Skeletal muscle satellite cell (primary cell): Measurements from ENCODE around the gene FAM13C.

Source experiments
- H3K27me3 ChIP-seq: 2 replicates; pipeline ENCODE4 v1.7.0; 2013; ENCODE audit warnings: low read length; ENCODE audit not compliant: control insufficient read depth, insufficient read depth
- H3K36me3 ChIP-seq: 2 replicates; pipeline ENCODE4 v1.7.0; 2013; ENCODE audit warnings: mild to moderate bottlenecking, control low read depth, low read length; ENCODE audit not compliant: insufficient read depth
- H3K4me1 ChIP-seq: 2 replicates; pipeline ENCODE4 v1.7.0; 2013; ENCODE audit warnings: low read length; ENCODE audit not compliant: control insufficient read depth, insufficient read depth
- H3K4me2 ChIP-seq: 2 replicates; pipeline ENCODE4 v1.7.0; 2013; ENCODE audit warnings: mild to moderate bottlenecking, low read length
- H3K4me3 ChIP-seq: 2 replicates; pipeline ENCODE4 v1.7.0; 2013; ENCODE audit warnings: low read length
- H3K9ac ChIP-seq: 2 replicates; pipeline ENCODE4 v1.7.0; 2013; ENCODE audit warnings: mild to moderate bottlenecking, low read depth, low read length, moderate library complexity
- H3K9me3 ChIP-seq: replicated peaks from 2 replicates; pipeline ENCODE4 v1.7.0; 2013; ENCODE audit warnings: mild to moderate bottlenecking, control low read depth, low read length

The FAM13C gene

GRCh38 chr10:59383436-59383835 lies 21.1 kb upstream of the FAM13C start:
- H3K4me2 ChIP-seq: no peak overlapping the region
- H3K9ac ChIP-seq: peak overlapping the region; percentile 12
- H3K36me3 ChIP-seq: no peaks in the 10 kb centered on the region
- H3K9me3 ChIP-seq: no peaks in the 10 kb centered on the region
- peaks cover 29% of the 10 kb centered on the region for H3K4me1 ChIP-seq
- H3K27me3 ChIP-seq: no peaks in the 10 kb centered on the region
- no peak overlapping the region for H3K4me3 ChIP-seq

- no peak overlapping the region for H3K4me3 ChIP-seq
- peak overlapping the region; percentile 12 for H3K9ac ChIP-seq
- peak overlapping the region; percentile 19 for H3K4me2 ChIP-seq
- no peaks in the 10 kb centered on the region for H3K36me3 ChIP-seq
- peaks cover 24% of the 10 kb centered on the region for H3K4me1 ChIP-seq
- no peaks in the 10 kb centered on the region for H3K27me3 ChIP-seq
- no peaks in the 10 kb centered on the region for H3K9me3 ChIP-seq
These were observed 20.5 kb upstream of the FAM13C start for GRCh38 chr10:59382831-59383295.

- Histone ChIP-seq H3K4me1 (peaks cover 14% of the 10 kb centered on the region), H3K36me3 (no peaks in the 10 kb centered on the region), H3K4me2 (no peak overlapping the region), H3K27me3 (no peaks in the 10 kb centered on the region), H3K9ac (no peak overlapping the region), H3K9me3 (no peaks in the 10 kb centered on the region), H3K4me3 (no peak overlapping the region)
These were observed 19.3 kb upstream of the FAM13C start for GRCh38 chr10:59381687-59382086.

GRCh38 chr10:59376846-59377245 lies 14.5 kb upstream of the FAM13C start:
- H3K27me3 ChIP-seq: no peaks in the 10 kb centered on the region
- no peaks in the 10 kb centered on the region for H3K36me3 ChIP-seq
- no peak overlapping the region for H3K4me2 ChIP-seq
- no peak overlapping the region for H3K4me3 ChIP-seq
- no peaks in the 10 kb centered on the region for H3K9me3 ChIP-seq
- no peak overlapping the region for H3K9ac ChIP-seq
- H3K4me1 ChIP-seq: peaks cover 14% of the 10 kb centered on the region

GRCh38 chr10:59375990-59376389 lies 13.6 kb upstream of the FAM13C start:
- H3K4me1 ChIP-seq: peaks cover 14% of the 10 kb centered on the region
- no peak overlapping the region for H3K4me3 ChIP-seq
- no peak overlapping the region for H3K9ac ChIP-seq
- no peaks in the 10 kb centered on the region for H3K36me3 ChIP-seq
- no peaks in the 10 kb centered on the region for H3K9me3 ChIP-seq
- H3K4me2 ChIP-seq: no peak overlapping the region
- no peaks in the 10 kb centered on the region for H3K27me3 ChIP-seq

- H3K4me1 ChIP-seq: peaks cover 14% of the 10 kb centered on the region
- H3K4me2 ChIP-seq: no peak overlapping the region
- no peaks in the 10 kb centered on the region for H3K9me3 ChIP-seq
- no peaks in the 10 kb centered on the region for H3K36me3 ChIP-seq
- no peak overlapping the region for H3K4me3 ChIP-seq
- H3K9ac ChIP-seq: no peak overlapping the region
- H3K27me3 ChIP-seq: no peaks in the 10 kb centered on the region
These were observed 12.6 kb upstream of the FAM13C start for GRCh38 chr10:59374916-59375315.

- Histone ChIP-seq H3K36me3 (no peaks in the 10 kb centered on the region), H3K9ac (peak overlapping the region; percentile 44), H3K4me3 (no peak overlapping the region), H3K4me1 (peaks cover 14% of the 10 kb centered on the region), H3K27me3 (no peaks in the 10 kb centered on the region), H3K9me3 (no peaks in the 10 kb centered on the region), H3K4me2 (peak overlapping the region; percentile 14)
These were observed 10.7 kb upstream of the FAM13C start for GRCh38 chr10:59373071-59373470.

GRCh38 chr10:59372543-59372942 lies 10.2 kb upstream of the FAM13C start:
- Histone ChIP-seq H3K9me3 (no peaks in the 10 kb centered on the region), H3K9ac (peak overlapping the region; percentile 44), H3K27me3 (no peaks in the 10 kb centered on the region), H3K36me3 (no peaks in the 10 kb centered on the region), H3K4me1 (peaks cover 14% of the 10 kb centered on the region), H3K4me3 (no peak overlapping the region), H3K4me2 (peak overlapping the region; percentile 14)

GRCh38 chr10:59366290-59366689 lies 3.9 kb upstream of the FAM13C start:
- Histone ChIP-seq H3K36me3 (no peaks in the 10 kb centered on the region), H3K4me3 (no peak overlapping the region), H3K9ac (no peak overlapping the region), H3K27me3 (no peaks in the 10 kb centered on the region), H3K9me3 (no peaks in the 10 kb centered on the region), H3K4me1 (peaks cover 6% of the 10 kb centered on the region), H3K4me2 (no peak overlapping the region)

- H3K9me3 ChIP-seq: no peaks in the 10 kb centered on the region
- no peaks in the 10 kb centered on the region for H3K27me3 ChIP-seq
- H3K4me2 ChIP-seq: peak overlapping the region; percentile 81
- H3K4me3 ChIP-seq: peak overlapping the region; percentile 69
- H3K4me1 ChIP-seq: peaks cover 6% of the 10 kb centered on the region
- peak overlapping the region; percentile 66 for H3K9ac ChIP-seq
- H3K36me3 ChIP-seq: no peaks in the 10 kb centered on the region
These were observed 1.2 kb upstream of the FAM13C start for GRCh38 chr10:59363446-59363958.

- Histone ChIP-seq H3K9me3 (no peaks in the 10 kb centered on the region), H3K9ac (peak overlapping the region; percentile 66), H3K4me3 (peak overlapping the region; percentile 69), H3K4me2 (peak overlapping the region; percentile 81), H3K27me3 (no peaks in the 10 kb centered on the region), H3K4me1 (peaks cover 6% of the 10 kb centered on the region), H3K36me3 (no peaks in the 10 kb centered on the region)
These were observed 621 bp upstream of the FAM13C start for GRCh38 chr10:59362959-59363381.

GRCh38 chr10:59361663-59362143 lies 646 bp downstream of the FAM13C start:
- peak overlapping the region; percentile 66 for H3K9ac ChIP-seq
- peak overlapping the region; percentile 69 for H3K4me3 ChIP-seq
- H3K27me3 ChIP-seq: no peaks in the 10 kb centered on the region
- H3K9me3 ChIP-seq: no peaks in the 10 kb centered on the region
- H3K4me2 ChIP-seq: peak overlapping the region; percentile 81
- no peaks in the 10 kb centered on the region for H3K36me3 ChIP-seq
- H3K4me1 ChIP-seq: peaks cover 6% of the 10 kb centered on the region
